NB4 (cell line): ENCODE measurements around the gene CDH15.

Source experiments
- MYC ChIP-seq: IDR thresholded peaks from 2 replicates; pipeline ENCODE4 v1.6.1; 2011; ENCODE audit warnings: low read depth, low read length
- TF ChIP-seq, protein P1 (sequence below): IDR thresholded peaks from one replicate; pipeline ENCODE4 v1.5.1; 2012; ENCODE audit warnings: low read depth, low read length

DNA sequence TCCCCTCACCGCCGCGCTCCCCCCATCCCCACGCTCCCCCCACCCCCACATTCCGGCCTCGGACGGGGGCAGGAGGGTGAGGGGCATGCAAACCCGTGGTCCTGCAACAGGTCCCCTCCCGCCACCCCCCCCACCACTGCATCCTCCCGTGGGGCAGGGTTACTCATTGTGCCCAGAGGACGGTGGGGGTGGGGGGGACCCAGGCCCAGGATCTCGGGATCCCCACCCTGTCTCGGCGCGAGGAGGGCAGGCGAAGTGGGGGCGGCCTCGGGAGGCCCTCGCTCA lies 20.3 kb downstream of the CDH15 start:
- TF ChIP-seq, protein P1, sequence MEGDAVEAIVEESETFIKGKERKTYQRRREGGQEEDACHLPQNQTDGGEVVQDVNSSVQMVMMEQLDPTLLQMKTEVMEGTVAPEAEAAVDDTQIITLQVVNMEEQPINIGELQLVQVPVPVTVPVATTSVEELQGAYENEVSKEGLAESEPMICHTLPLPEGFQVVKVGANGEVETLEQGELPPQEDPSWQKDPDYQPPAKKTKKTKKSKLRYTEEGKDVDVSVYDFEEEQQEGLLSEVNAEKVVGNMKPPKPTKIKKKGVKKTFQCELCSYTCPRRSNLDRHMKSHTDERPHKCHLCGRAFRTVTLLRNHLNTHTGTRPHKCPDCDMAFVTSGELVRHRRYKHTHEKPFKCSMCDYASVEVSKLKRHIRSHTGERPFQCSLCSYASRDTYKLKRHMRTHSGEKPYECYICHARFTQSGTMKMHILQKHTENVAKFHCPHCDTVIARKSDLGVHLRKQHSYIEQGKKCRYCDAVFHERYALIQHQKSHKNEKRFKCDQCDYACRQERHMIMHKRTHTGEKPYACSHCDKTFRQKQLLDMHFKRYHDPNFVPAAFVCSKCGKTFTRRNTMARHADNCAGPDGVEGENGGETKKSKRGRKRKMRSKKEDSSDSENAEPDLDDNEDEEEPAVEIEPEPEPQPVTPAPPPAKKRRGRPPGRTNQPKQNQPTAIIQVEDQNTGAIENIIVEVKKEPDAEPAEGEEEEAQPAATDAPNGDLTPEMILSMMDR, result no peak
- TF ChIP-seq MYC, result no peak
